ENCODE data around the gene DNAH3.

The DNAH3 gene

DNA sequence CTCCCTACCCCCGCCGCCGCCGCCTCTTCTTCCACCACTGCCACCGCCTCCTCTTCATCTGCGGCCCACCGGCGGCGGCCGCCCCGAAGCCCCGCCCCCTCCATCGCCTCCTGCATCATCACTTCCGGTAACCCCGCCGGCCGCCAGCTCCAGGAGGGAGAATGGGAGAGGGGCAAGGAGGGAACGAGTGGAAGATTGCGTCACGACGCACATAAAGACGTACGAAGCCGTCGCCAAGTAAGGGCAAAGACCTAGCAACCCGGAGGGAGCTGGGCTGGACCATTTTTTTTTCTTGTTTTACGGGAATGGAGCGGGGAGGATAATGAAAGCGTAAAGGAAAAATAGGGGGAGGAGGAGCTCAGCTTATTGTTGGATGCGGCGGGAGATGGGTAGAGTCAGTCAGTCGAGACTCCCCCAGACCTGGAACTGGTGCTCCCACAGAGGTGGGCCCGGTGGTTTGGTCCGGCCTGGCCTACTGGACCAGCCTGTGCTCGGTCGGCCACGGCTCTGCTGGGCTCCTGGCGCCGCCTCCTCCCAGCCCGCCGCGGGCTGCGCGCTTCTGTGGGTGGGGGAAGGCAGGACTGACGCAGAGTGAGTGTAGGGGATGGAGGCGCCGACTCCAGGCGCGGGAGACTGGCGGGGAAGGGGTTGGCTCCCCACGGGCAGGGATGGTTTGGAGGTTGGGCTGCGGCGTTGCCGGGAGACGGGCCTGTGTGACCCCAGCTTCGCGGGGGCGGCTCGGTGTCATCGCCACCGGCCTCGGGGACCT is 250.2 kb downstream of the DNAH3 start, which contains the start of the genes DCUN1D3 and LYRM1:
TSS of gene DCUN1D3 (minus strand) at position 60 of the 769 bp plus-strand sequence. CDS start 37,820 bp downstream, outside the sequence.
TSS of gene LYRM1 (plus strand) at position 473 of the 769 bp plus-strand sequence. CDS start 14,785 bp downstream, outside the sequence.
- peak; percentile 89 to 90 for DNase-seq

DNA sequence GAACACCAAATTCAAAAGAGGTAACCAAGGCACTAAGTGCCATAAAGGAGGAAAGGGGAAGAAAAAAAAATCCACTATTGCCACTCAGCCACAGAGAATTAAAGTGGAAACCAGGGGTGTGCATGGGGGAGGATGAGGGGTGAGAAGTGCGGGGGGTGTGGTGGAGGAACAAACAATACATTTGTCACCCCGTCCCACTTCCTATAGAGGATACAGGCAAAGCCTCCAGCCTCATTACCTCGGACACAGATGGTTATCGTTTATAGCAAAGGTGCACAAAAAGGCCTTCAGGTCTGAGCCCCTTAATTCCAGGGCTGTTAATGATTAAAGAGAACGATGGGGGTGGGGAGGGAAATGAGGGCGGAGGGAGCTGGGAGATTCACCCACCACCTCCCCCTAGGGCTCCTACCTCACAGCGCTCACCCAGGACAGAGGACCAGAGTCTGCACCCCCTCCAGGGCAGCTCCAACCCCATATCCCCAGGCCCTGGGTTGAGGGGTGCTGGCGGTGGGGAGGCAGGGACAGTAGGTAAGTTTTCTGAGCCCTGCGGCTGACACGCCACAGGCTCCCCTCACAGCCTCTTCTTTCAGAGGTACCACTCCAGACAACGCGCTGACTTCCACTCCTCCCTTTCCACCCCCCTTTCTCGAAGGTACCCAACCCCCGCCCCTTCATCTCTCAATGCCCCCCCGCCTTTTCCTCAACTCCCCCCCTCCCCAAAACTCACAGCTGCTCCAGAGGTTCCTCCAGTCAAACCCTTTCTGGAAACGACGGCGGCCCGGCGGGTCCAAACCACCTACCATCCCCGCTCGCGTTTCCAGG is 251.0 kb downstream of the DNAH3 start:
- no peak for DNase-seq

DNA sequence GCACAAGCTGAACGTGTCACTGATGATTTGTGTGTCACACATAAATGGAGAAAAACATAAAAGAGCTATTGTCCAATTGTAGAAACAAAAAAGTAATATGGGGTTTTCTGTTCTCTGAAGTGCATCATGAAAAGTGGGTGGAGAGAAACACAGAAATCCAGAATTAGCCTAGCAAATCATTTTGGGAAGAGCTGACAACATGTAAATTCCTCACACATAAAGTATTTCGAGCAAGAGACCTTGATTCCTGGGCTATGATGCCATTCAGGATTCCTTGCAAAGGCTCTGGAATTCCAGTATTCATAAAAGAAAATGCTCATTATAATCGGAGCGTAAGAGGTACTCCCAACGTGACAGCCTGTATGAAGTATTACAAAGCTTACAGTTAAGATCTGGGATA is 251.6 kb downstream of the DNAH3 start:
- DNase-seq, result no peak

DNA sequence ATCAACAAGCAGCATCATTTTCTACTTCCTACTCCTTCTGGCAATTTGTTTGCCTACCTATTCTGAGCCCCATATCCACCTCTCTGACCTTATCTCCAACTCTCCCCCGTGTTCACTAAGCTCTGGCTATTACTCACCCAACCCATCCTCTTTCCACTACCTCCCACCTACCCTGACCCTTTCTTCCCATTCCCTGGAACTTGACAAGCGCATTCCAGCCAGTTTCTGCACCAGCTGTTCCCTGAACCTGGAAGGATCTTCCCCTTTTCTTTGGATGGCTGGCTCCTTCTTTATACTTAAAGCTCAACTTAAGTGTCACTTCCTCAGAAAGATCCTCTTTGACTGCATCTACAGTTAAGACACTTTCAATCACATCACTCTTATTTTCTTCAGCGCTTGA is 252.7 kb downstream of the DNAH3 start:
- DNase-seq, result no peak

DNA sequence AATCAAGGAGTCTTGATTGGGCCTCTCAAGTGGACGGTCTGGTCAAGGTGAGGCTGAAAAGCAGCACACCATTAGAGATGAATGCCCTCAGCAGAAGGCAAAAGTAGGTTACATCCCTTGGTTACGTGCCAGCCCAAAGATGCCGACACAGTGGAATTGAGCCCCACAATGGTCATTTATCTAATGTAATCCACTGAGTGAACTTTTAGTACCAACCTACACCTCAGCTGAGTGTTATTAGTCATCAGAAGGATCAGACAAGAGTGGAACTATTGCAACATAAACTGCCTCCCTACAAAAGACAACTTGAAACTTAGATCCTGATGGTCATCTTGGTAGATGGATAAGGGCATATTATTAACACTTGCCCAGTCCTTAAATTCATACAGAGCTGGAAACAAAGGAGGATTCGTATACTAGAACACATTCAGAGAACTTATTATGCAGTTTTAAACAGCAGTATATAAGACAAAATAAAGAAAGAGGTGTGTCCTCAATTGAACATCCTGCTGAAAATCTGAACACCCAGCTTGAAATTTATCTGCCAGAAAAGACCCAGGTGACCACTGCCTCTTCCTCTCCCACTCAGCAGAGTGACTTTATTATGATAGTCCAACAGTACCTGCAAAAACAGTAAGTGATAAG is 253.3 kb downstream of the DNAH3 start:
- no peak for DNase-seq

DNA sequence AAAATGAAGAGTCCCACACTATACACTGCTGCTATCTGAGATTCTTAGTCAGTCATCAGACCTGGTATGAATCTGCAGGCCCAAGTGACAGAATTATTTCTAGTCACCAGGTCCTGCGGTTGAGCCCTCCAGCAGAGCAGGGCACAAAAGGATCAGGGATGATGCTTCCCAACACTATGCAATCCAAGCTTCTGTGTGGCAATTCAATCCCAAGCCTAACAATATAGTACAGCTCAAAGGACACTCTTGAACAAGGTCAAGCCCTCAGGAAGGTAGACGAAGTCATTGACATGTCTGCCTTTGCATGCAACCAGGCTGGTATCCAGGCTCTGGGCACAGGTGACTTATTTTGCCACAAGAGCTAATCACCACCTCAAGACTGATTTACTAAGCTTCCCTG is 256.3 kb downstream of the DNAH3 start:
- no peak for DNase-seq

DNA sequence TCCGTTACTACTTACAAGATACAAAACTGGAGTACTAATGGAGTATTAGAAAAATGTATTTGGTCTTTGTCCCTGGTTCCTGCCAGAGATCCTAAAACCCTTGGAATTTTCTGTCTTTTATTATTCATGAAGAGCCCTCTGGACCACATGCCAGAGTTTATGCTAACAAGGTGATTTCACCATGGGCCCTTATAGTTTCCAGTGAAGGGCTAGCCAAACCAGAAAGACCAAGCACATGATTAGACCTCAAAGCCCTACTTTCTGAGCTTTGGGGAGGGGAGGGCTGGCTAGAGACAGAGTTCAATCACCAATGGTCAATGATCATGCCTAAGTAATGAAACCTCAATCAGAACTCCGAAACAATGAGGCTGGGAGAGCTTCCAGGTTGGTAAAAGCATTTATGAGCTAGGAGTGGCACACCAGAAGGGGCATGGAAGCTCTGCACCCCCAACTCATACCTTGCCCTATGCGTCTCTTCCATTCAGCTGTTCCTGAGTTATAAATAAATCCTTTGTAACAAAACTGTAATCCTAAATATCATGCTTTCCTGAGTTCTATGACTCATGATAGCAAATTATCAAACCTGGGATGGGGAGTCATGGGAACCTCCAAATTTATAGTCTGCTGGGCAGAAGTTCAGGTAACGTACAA is 260.9 kb downstream of the DNAH3 start:
- no peak for DNase-seq

DNA sequence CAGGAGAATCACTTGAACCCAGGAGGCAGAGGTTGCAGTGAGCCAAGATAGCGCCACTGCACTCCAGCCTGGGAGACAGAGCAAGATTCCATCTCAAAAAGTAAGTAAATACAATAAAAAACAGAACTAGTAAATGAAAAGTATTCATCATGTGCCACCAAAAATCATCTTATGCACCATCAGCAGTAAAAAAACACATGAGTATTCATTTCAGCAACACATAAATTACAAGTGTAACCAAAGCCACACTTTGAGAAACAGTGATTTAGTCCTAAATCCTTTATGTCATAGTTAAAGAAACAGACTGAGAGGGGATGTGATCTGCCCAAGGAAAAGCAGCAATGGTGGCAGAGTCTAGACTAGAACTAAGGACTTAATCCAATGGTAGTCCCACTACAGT is 263.4 kb downstream of the DNAH3 start:
- DNase-seq, result no peak

DNA sequence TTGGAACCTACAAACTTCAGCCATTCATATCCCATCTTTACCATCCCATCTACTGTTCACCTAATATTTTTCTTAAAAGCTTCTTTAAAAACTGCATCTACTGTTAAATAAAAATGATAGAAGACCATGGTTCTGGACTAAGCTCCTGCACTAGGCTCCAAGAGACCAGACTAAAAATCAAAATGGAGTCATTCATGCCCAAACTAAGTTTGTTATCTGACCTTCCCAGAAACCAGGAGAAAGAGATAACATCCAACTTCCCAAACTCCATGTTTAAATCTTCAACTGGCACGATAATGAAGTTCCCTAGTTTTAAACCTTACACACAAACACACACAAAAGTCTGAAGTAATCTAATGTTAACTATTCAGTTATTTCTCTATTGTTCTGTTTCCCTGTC is 264.3 kb downstream of the DNAH3 start:
- DNase-seq, result no peak

DNA sequence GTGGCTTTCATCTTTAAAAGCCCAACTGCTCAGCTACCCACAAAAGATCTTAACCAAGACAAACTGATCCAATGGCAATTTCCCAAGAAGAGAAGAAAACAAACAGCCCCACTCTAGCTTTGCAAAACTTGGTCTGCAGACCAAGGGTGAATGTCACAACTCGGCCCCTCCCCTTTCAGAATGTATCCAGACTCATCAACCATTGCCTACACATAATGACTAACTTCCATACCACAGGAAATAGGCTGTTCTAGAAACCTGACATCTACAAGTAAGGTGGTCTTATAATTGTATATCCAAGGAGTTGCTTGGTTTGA is 266.4 kb downstream of the DNAH3 start:
- DNase-seq, result no peak

DNA sequence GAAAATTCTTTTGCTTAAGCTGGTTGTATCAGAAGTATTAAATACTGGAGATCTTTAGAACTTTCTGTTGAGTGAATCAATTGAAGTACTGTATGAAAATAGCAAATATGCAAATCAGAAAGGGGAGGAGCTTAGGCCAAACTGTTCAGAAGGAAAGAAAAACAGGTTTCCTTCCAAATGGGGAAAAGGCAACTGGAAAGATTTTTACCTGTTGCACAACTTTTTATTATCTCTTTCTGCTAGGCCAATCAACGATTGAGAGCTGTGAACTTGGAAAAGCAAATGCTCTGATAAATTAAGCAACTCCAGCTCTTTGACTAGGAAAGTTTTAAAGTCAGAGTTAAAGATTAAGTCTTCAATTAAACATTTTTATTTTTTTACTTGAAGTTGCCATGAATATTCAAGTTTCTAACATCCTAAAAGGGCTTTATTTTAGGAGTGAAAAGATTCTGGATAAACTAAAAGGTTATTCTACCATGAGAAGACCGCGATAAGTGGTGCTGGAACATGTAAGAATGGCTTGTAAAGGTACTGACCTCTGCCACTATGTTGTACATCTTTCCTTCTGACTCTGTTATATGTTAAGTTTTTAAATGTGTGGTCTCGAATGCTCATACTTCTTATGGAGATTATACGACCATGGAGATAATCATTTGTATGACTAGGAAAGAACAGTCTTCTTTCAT is 266.9 kb downstream of the DNAH3 start:
- no peak for DNase-seq

All from stimulated activated CD4-positive, alpha-beta T cell treated with anti-CD3 and anti-CD28 coated beads, Interleukin-4, amount 100 ng/mL, for 4 hours (primary cell).